Motor neuron (in vitro differentiated cells): ENCODE results near the gene TTBK2. TPM values are rescaled to one million over a fixed set of nuclear protein-coding genes. Genes with fewer than 3 reads are reported as not detected.
"Not testable (repeated sequence)": the region's sequence is repeated elsewhere in the genome, so short reads cannot be mapped to it uniquely, and the experiment has no call there.

ENCODE experiments used
- ATAC-seq, 8 experiments: fragments of 200-7000 bp; cut with Tn5 transposase; replicated peaks in 6 of 8; 2 replicates each; pipeline ENCODE4 v1.8.0; 2021; ENCODE audit warnings: mild to moderate bottlenecking in 8 of 8, moderate library complexity in 8 of 8
- H3K27ac ChIP-seq, 2 donors: fragments of 250-450 bp; sonication (Bioruptor Pico); 2 replicates each; pipeline ENCODE4 v1.9.0; 2021; ENCODE audit warnings: antibody characterized with exemption in 2 of 2, mild to moderate bottlenecking in 2 of 2, moderate library complexity in 1 of 2
- H3K4me1 ChIP-seq, 2 donors: fragments of 250-450 bp; sonication (Bioruptor Pico); replicated peaks in 1 of 2; 2 replicates each; pipeline ENCODE4 v1.6.1; 2021; ENCODE audit warnings: antibody characterized with exemption in 2 of 2, mild to moderate bottlenecking in 2 of 2, moderate library complexity in 1 of 2
- H3K4me3 ChIP-seq, 5 donors: fragments of 250-450 bp; sonication (Bioruptor Pico); 2 replicates each; pipeline ENCODE4 v1.9.0; 2021; ENCODE audit warnings: antibody characterized with exemption in 5 of 5, mild to moderate bottlenecking in 5 of 5, moderate library complexity in 4 of 5
- WGBS, 10 experiments: fragments of 450-650 bp; shearing (Covaris generic); methylation state at CpG; one replicate each; pipeline ENCODE4 v1.0.0; 2022; 5-methylcytosine and 5-hydroxymethylcytosine counted together
- in situ Hi-C, 9 experiments: fragments of 400-800 bp; cut with MboI; loops; one replicate each; pipeline ENCODE4 v1.15.0; 2021; ENCODE audit warnings: low sequenced_read_pairs in 9 of 9, low pct_unique_long_range_greater_than_20kb in 2 of 9; ENCODE audit not compliant: unreplicated experiment in 9 of 9
- total RNA-seq, 8 experiments: library from RNA; unstranded; fragments of 300-600 nt; gene quantifications; 2 replicates each; pipeline versions ENCODE4 v1.2.3 to v1.2.4, GENCODE V29; 2022

TTBK2 gene
- total RNA-seq, 8 experiments from 2014 or later = 7.6 to 26.0 (median 20.3) TPM

DNA sequence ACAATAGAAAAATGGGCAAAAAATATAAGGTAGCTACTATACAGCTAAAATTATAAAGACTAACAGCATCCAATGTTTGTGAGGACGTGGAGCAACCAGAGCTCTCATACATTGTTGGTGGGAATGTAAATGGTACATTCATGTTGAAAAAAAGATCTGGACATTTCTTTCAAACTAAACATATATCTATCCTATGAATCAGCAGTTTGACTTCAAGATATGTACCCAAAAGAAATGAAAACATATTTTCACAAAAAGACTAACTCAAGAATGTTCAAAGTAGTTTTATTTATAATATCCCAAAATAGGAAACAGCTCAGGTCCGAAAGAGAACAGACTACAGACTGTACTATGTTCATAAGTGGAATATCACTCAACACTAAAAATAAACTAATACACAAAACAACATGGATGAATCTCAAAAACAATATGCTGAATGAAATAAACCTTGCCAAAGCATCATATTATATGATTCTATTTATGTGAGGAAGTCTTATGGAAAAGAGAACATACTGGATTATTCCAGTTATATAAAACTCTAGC lies 8.8 kb upstream of the TTBK2 start:
- Histone ChIP-seq H3K4me1 (no peaks in the 10 kb centered on the region), H3K4me3 (no peak overlapping the region), H3K27ac (no peak overlapping the region)
- in situ Hi-C loops = loop anchor here in 4 of 9 experiments (10.0 to 25.0 kb wide), 3 partner anchors 215 to 225 kb away; no protein-coding TSS in a partner anchor
- 18 to 51% (median 49%) methylated on average over 1 to 2 of the region's 2 CpGs; no CpG with 5 or more reads in 2 of the 10 experiments for WGBS, 10 experiments
- ATAC-seq = no peak

- 0 to 17% (median 4%) methylated on average over 2 to 13 of the region's 19 CpGs for WGBS, 10 experiments
- in situ Hi-C loops = loop anchor here in 2 of 9 experiments (10.0 kb wide), 2 partner anchors 207 to 217 kb away; no protein-coding TSS in a partner anchor
- H3K4me1 ChIP-seq = peaks cover 7 to 13% of the 10 kb centered on the region in 2 donors
- ATAC-seq = peak in 2 of 8 experiments; percentile 1
- H3K27ac ChIP-seq = no peak overlapping the region
- peak overlapping the region; percentile 69 to 93 (median 78) for H3K4me3 ChIP-seq
Measured at GRCh38 chr15:42921342-42921731, 759 bp upstream of the TTBK2 start.

DNA sequence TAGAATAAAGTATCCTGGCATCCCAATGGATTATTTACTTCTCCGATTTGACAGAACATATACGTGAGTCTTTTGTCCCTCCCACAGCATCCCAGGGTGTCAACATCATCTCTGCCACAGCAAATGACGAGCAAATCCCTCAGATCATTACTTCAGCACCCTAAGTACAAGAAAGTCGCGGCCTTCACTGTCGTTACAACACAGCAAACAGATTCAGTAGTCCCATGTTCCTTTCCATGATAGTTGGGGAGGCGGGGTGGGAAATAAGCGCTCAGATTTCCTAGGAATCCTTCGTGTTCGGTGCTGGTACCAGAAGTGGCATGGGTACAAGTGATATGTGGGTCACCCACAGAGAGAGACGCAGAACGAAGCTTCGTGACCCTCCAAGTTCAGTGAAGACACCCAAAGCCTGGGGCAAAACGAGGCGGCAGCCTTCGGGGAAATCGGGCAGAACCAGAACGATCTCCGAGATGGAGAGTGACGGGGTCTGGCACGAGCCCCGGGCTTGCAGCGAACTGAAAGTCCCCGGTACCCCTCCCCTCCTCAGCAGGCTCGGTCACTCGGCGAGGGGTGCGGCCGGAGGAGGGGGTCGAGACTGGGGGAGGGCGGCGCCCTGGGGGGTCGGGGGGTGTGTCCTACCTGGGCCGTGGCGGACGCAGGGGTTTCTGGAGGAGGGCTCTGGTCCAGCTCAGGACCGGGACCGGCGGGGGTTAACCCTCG lies 619 bp downstream of the TTBK2 start:
- peak overlapping the region; percentile 64 to 73 for H3K27ac ChIP-seq
- in situ Hi-C loops = loop anchor here in 2 of 9 experiments (10.0 kb wide), 2 partner anchors 205 to 215 kb away; no protein-coding TSS in a partner anchor
- H3K4me3 ChIP-seq = peak overlapping the region; percentile 69 to 93 (median 78)
- H3K4me1 ChIP-seq = peaks cover 7 to 13% of the 10 kb centered on the region in 2 donors
- WGBS, 10 experiments = 0 to 6% (median 0%) methylated on average over 1 to 11 of the region's 40 CpGs; no CpG with 5 or more reads in 1 of the 10 experiments
- peak in 4 of 8 experiments; percentile 0 to 53 (median 12) for ATAC-seq

- WGBS, 10 experiments = 0 to 85% (median 50%) methylated on average over 1 to 2 of the region's 2 CpGs
- peaks cover 7 to 13% of the 10 kb centered on the region in 2 donors for H3K4me1 ChIP-seq
- H3K27ac ChIP-seq = no peak overlapping the region
- peak overlapping the region; percentile 69 to 93 (median 78) for H3K4me3 ChIP-seq
- ATAC-seq = no peak
- in situ Hi-C loops = no loop called here
Measured at GRCh38 chr15:42919308-42919707, 1.3 kb downstream of the TTBK2 start.

DNA sequence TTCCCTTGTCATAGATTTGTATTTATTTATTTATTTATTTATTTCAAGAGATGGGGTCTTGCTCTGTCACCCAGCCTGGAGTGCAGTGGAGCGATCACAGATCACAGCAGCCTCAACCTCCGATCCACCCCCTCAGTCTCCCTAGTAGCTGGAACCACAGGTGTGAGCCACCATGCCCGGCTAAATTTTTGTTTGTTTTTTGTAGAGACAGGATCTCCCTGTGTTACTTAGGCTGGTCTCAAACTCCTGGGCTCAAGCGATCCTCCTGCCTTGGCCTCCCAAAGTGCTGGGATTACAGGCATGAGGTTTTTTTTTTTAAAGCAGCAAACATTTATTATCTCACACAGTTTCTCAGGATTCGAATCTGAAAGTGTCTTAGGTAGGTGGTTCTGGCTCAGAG lies 2.5 kb downstream of the TTBK2 start:
- Histone ChIP-seq H3K27ac (no peak overlapping the region), H3K4me1 (peaks cover 7 to 13% of the 10 kb centered on the region in 2 donors), H3K4me3 (peak overlapping the region in 1 of 5 donors; percentile 6)
- no peak for ATAC-seq
- in situ Hi-C loops = no loop called here
- 74 to 94% (median 83%) methylated on average over 2 to 5 of the region's 5 CpGs; no CpG with 5 or more reads in 1 of the 10 experiments for WGBS, 10 experiments

DNA sequence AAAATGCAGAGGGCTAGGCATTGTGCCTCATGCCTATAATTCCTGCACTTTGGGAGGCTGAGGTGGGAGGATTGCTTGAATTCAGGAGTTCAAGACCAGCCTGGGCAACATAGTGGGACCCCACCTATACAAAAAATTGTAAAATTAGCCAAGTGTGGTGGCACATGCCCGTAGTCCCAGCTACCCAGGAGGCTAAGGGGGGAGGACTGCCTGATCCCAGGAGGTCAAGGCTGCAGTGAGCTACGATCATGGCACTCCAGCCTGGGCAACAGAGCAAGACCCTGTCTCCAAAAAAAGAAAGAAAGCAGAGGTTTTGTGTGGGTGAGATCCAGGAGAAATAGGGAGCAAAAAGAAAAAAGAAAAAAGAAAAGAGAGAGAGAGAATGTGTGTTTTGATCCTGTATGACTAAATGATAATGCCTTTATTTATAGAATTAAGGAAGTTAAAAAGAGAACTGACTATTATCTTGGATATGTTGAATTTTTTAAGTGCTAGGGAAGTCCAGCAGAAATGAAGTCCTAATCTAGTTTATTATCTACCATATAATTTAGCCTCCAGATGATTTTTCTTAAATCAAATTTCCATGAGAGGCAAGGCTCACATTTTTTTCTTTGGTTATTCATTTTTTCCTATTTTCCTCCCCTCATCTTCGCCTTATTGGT lies 4.8 kb downstream of the TTBK2 start:
- H3K27ac ChIP-seq = no peak overlapping the region
- no peak overlapping the region for H3K4me3 ChIP-seq
- WGBS, 10 experiments = 75 to 100% (median 93%) methylated on average over 1 to 3 of the region's 3 CpGs

DNA sequence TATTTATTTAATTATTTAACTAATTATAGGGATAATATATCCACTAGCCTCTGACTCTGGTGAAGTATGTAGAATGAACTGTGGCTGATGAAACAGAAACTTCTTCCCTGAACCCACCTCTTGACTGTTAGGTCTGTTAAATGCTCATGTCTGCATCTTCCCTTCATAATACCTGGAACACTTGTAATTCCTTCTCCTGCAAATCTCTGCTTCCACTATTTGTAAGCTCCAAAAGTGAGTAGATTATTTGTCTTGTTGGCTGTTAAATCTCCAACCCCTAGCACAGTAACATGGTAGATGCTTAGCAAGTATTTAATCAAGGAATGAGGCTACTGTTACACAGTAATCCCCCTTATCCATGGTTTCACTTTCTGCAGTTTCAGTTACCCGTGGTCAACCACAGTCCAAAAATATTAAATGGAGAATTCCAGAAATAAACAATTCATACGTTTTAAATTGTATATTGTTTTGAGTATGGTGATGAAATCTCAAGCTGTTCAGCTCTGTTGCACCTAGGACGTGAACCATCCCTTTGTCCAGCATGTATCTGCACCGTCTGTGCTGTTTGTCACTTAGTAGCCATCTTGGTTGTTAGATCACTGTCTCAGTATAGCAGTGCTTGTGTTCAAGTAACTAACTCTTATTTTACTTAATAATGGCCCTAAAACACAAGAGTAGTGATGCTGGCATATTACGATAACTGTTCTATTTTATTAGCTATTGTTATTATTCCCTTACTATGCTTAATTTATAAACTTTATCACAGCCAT lies 5.7 kb downstream of the TTBK2 start:
- ATAC-seq = no peak
- H3K4me3 ChIP-seq = no peak overlapping the region
- peaks cover 4 to 9% of the 10 kb centered on the region in 2 donors for H3K4me1 ChIP-seq
- 52 to 97% (median 78%) methylated on average over 1 to 5 of the region's 5 CpGs for WGBS, 10 experiments
- H3K27ac ChIP-seq = no peak overlapping the region
- in situ Hi-C loops = no loop called here

More for the DNA sequence above, 4.8 kb downstream of the TTBK2 start:
- no peak for ATAC-seq
- H3K4me1 ChIP-seq = peaks cover 4 to 9% of the 10 kb centered on the region in 2 donors
- in situ Hi-C loops = no loop called here

- peak in 1 of 8 experiments; percentile 48 for ATAC-seq
- Histone ChIP-seq H3K4me3 (no peak overlapping the region), H3K27ac (no peak overlapping the region), H3K4me1 (no peaks in the 10 kb centered on the region)
- WGBS, 10 experiments = 49 to 95% (median 80%) methylated on average over 1 to 5 of the region's 5 CpGs; no CpG with 5 or more reads in 1 of the 10 experiments
- in situ Hi-C loops = no loop called here
Measured at GRCh38 chr15:42911058-42911592, 9.5 kb downstream of the TTBK2 start.

DNA sequence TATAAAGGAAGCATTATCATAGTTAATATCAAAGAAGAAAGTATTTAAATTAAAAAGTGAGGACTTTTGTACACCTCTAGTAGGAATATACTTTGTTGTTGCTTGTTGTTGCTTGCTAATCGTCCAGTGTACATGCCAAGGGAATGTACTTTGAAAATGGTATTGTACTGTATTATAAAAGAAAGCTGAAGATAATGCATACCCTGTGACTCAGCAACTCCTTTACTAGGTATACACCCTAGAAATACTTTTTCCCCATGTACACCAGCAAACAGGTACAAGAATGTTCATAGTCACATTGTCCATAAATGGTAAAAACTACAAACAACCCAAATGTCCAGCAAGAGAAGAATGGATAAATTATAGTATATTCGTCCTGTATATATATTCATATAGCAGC lies 12.0 kb downstream of the TTBK2 start:
- in situ Hi-C loops = no loop called here
- Histone ChIP-seq H3K27ac (no peak overlapping the region), H3K4me3 (no peak overlapping the region), H3K4me1 (no peaks in the 10 kb centered on the region)
- ATAC-seq = peak in 1 of 8 experiments; percentile 48
- WGBS, 10 experiments = 17 to 100% (median 72%) methylated on average over 1 to 2 of the region's 2 CpGs

- Histone ChIP-seq H3K27ac (no peak overlapping the region), H3K4me1 (no peaks in the 10 kb centered on the region), H3K4me3 (no peak overlapping the region)
- ATAC-seq = peak in 2 of 8 experiments; percentile 55 to 62
- in situ Hi-C loops = no loop called here
- 50 to 97% (median 84%) methylated on average over 2 to 5 of the region's 5 CpGs for WGBS, 10 experiments
Measured at GRCh38 chr15:42903388-42904324, 16.9 kb downstream of the TTBK2 start.

DNA sequence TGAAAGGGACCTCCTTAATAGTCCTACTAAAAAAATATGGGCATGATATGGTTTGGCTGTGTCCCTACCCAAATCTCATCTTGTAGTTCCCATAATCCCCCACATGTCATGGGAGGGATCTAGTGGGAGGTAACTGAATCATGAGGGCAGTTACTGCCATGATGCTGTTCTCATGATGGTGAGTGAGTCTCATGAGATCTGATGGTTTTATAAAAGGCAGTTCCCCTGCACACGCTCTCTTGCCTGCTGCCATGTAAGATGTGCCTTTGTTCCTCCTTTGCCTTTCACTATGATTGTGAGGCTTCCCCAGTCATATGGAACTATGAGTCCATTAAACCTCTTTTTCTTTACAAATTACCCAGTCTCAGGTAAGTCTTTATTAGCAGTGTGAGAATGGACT lies 26.7 kb downstream of the TTBK2 start:
- in situ Hi-C loops, ATAC-seq, H3K4me3 ChIP-seq, H3K27ac ChIP-seq, H3K4me1 ChIP-seq: not testable (repeated sequence)
- WGBS, 10 experiments = 100% methylated on average over 1 of the region's 1 CpG; no CpG with 5 or more reads in 8 of the 10 experiments
